Subcutaneous abdominal adipose tissue (tissue), 5 donors: ENCODE measurements around the gene GTF2H1.
A peak's percentile ranks its signal among the peaks of the same experiment; 100 is the strongest.

Source experiments
- H3K27ac ChIP-seq: one replicate; pipeline ENCODE4 v1.7.0; 2013; ENCODE audit warnings: low read depth, mild to moderate bottlenecking, inconsistent platforms, low read length, moderate library complexity
- H3K27me3 ChIP-seq, 5 donors: one replicate each; pipeline ENCODE4 v1.7.0; 2013; ENCODE audit warnings: low read length in 5 of 5, inconsistent platforms in 1 of 5; ENCODE audit not compliant: control insufficient read depth in 5 of 5, insufficient read depth in 4 of 5
- H3K36me3 ChIP-seq, 5 donors: one replicate each; pipeline ENCODE4 v1.7.0; 2013; ENCODE audit warnings: low read length in 5 of 5; ENCODE audit not compliant: control insufficient read depth in 5 of 5, insufficient read depth in 5 of 5
- H3K4me1 ChIP-seq, 5 donors: one replicate each; pipeline ENCODE4 v1.7.0; 2013; ENCODE audit warnings: low read length in 5 of 5, mild to moderate bottlenecking in 3 of 5, moderate library complexity in 1 of 5; ENCODE audit not compliant: control insufficient read depth in 5 of 5, insufficient read depth in 5 of 5
- H3K4me3 ChIP-seq, 5 donors: one replicate each; pipeline ENCODE4 v1.7.0; 2013; ENCODE audit warnings: low read length in 5 of 5, low read depth in 1 of 5
- H3K9ac ChIP-seq, 5 donors: one replicate each; pipeline ENCODE4 v1.7.0; 2013; ENCODE audit warnings: low read length in 5 of 5, mild to moderate bottlenecking in 4 of 5, moderate library complexity in 3 of 5
- H3K9me3 ChIP-seq, 5 donors: one replicate each; pipeline ENCODE4 v1.7.0; 2013; ENCODE audit warnings: low read length in 5 of 5; ENCODE audit not compliant: control insufficient read depth in 5 of 5
- donor health status: healthy.
- donor health status: healthy.
- donor health status: healthy.
- donor health status: healthy.
- donor health status: healthy.

Gene GTF2H1

DNA sequence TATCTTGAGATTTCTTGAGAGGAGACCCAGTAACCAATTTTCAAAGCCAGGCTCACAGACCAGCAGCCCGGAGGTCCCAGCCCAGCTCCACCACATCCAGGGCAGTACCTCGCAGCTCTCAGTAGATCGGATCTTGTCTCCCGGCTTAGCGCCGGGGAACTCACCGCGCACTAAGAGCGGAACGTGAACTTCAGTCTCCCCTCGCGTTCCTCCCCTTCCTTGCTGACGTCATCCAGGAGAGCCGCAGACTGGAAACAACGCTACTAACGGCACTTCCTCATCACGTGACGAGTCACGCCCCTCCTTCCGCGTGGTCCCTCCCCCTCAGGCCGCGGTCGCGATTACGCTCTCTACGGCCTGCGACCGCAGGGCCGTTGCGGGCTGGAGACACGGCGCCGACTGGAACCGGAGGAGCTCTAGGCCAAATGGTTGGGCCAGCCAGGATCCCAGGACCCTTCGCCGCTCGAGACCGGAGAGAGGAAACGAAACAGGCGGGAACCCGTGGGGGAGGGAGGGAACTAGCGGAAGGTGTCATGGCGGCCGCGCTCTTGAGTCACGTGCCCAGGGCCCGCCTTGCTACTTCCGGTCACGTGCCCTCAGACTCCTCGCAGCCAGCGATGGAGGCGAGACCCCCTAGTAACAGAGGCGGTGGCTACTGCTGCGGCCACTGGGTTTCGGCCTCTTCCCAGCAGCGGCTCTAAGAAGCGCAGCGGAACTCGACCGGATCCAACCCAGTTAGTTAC is at the start of gene GTF2H1, which contains the start of gene HPS5:
Gene GTF2H1 (plus strand): TSS at position 599 of the 743 bp plus-strand sequence. CDS start 10,508 bp downstream, outside the sequence.
Gene HPS5 (minus strand): TSS at position 172 of the 743 bp plus-strand sequence. CDS start 4,282 bp downstream, outside the sequence.
- peak within 1 kb of the TSS; percentile 74 to 94 (median 89) for H3K9ac ChIP-seq
- H3K36me3 ChIP-seq = peaks cover 0 to 12% (median 5%) of the 10 kb centered on the region in 5 donors
- peak within 1 kb of the TSS; percentile 78 to 96 (median 83) for H3K4me3 ChIP-seq
- H3K4me1 ChIP-seq = peaks cover 0 to 42% (median 37%) of the 10 kb centered on the region in 5 donors
- peak within 1 kb of the TSS; percentile 97 for H3K27ac ChIP-seq
- no peaks in the 10 kb centered on the region for H3K9me3 ChIP-seq
- H3K27me3 ChIP-seq = no peaks in the 10 kb centered on the region

DNA sequence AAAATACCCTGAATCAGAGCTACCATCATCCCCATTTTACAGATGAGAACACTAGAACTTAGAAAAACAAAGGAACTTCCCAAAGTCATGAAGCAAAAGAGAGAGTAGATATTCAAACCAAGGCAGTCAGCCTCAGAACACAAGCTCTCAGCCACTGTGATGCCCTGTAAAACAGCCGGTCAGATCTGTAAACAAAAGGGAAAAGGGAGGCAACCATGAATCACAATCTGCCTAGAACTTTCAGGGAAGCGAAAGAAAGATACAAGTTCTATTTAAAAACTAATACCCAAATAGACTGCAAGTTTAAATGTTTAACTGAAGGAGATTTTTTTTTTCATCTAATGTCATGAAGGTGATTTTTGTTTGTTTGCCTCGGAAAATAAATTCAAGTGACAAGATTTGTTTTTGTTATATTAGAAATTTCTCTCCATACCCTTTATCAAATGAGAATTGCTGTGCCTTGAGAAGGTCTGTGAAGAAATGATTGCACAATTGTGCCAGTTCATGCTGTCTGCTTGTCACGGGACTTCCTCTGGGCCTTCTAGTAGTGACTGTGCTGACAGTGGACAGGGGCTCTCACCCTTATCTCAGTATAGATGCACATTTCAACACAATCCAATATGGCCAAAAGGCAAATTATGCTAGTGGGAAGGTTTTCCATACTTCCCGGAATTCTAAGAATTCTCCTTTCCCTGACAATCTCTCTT is 44.6 kb upstream of the GTF2H1 start:
- H3K4me1 ChIP-seq = peaks cover 0 to 4% (median 0%) of the 10 kb centered on the region in 5 donors
- H3K36me3 ChIP-seq = peaks cover 13 to 31% (median 16%) of the 10 kb centered on the region in 5 donors
- H3K4me3 ChIP-seq = no peak overlapping the region
- no peaks in the 10 kb centered on the region for H3K9me3 ChIP-seq
- H3K27me3 ChIP-seq = no peaks in the 10 kb centered on the region
- H3K9ac ChIP-seq = no peak overlapping the region
- no peak overlapping the region for H3K27ac ChIP-seq

DNA sequence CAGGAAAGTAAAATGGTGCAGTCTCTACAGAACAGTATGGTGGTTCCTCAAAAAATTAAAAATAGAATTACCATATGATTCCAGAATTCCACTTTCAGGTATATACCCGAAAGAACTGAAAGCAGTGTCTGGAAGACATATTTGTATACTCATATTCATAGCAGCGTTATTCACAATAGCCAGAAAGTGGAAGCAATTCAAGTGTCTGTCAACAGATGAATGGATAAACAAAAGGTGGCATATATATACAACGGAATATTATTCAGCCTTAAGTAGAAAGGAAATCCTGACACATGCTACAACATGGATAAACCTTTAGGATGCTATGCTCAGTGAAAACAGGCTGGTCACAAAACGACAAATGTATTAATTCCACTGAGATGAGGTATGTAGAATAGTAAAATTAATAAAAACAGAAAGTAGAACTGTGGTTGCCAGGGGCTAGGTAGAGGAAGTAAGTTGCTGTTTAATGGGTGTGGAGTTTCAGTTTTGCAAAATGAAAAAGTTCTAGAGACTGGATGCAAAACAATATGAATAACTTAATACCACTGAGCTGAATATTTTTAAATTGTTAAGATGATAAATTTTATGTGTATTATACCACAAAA is 41.8 kb upstream of the GTF2H1 start:
- Histone ChIP-seq H3K4me3 (no peak overlapping the region), H3K4me1 (peaks cover 0 to 4% (median 0%) of the 10 kb centered on the region in 5 donors), H3K36me3 (peaks cover 29 to 47% (median 32%) of the 10 kb centered on the region in 5 donors), H3K27me3 (no peaks in the 10 kb centered on the region), H3K9me3 (no peaks in the 10 kb centered on the region), H3K9ac (no peak overlapping the region), H3K27ac (no peak overlapping the region)

DNA sequence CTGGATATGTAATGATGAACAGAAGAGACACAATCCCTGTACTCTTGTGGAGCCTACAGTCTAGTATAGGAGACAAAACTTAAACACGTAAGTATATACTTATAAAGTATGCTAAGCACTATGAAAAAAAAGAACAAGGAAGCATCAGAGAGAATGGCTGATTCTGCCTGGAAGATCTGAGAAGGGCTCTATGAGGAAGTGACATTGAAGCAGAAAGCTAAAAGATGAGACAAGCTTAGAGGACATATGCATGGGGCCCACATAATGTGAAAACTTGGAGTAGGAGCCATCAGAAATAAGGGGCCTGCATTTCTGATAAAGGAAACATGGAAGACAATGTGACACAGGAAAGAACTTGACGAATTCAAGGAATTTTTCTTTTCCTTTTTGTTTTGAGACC is 39.7 kb upstream of the GTF2H1 start:
- Histone ChIP-seq H3K4me1 (peaks cover 0 to 2% (median 0%) of the 10 kb centered on the region in 5 donors), H3K27me3 (no peaks in the 10 kb centered on the region), H3K27ac (no peak overlapping the region), H3K9me3 (no peaks in the 10 kb centered on the region), H3K36me3 (peaks cover 42 to 67% (median 49%) of the 10 kb centered on the region in 5 donors), H3K9ac (no peak overlapping the region), H3K4me3 (no peak overlapping the region)

DNA sequence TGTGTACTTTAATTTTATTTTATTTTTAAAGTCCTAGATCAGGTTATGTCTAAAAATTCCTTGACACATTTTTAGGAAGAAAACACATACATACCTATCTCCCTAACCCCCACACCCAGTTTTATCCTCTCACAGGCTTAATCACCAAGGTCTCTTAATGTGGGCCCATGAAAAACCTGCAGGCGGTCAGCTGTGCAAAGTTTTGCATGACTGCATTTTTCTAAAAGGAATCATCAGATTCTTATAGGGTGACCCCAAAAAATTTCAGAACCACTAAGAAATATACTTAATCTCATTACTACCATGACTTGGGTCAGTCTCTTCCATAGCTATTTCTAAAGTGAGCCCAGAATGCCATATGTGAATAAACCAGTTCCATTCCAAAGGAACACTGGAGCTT is 36.5 kb upstream of the GTF2H1 start:
- no peak overlapping the region for H3K4me3 ChIP-seq
- H3K36me3 ChIP-seq = peaks cover 47 to 79% (median 62%) of the 10 kb centered on the region in 5 donors
- no peaks in the 10 kb centered on the region for H3K4me1 ChIP-seq
- H3K9me3 ChIP-seq = no peaks in the 10 kb centered on the region
- H3K27me3 ChIP-seq = no peaks in the 10 kb centered on the region
- no peak overlapping the region for H3K27ac ChIP-seq
- H3K9ac ChIP-seq = no peak overlapping the region

DNA sequence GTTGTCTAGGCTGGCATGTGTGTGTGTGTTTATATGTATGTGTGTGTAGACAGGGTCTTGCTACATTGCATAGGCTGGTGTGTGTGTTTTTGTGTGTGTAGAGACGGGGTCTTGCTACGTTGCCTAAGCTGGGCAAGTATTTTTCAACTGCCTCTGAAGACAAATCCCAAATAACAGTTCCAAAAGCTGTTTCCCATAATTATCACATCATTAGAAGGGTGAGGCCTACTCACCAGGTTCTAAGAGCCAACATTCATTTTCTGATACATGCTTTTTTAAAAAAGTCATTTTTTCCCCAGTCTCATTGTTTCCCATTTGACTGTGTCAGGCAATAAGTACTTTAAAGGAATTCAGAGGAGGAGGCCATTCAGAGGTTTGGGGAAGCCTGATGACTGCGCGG is 33.5 kb upstream of the GTF2H1 start:
- Histone ChIP-seq H3K9ac (no peak overlapping the region), H3K9me3 (no peaks in the 10 kb centered on the region), H3K27ac (no peak overlapping the region), H3K27me3 (no peaks in the 10 kb centered on the region), H3K4me1 (no peaks in the 10 kb centered on the region), H3K36me3 (peaks cover 47 to 88% (median 66%) of the 10 kb centered on the region in 5 donors), H3K4me3 (no peak overlapping the region)

DNA sequence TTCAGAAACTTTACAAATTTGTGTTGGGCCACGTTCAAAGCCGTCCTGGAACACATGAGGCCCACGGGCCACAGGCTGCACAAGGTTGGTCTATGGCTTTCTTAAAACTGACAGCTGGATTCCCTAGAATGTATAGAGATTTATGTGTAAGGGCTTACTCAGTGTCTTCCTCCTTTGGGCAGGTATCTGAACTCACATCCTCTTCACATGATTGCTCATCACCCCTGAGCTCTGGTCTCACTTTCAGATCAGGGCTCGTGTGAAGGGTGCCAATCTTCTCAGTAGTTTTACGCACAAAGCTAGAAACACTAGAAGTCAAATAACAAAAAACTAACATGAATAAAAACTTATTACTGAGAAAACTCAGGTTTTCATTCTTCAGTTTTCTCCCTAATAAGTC is 27.5 kb upstream of the GTF2H1 start:
- no peak overlapping the region for H3K4me3 ChIP-seq
- no peaks in the 10 kb centered on the region for H3K4me1 ChIP-seq
- no peaks in the 10 kb centered on the region for H3K27me3 ChIP-seq
- H3K9me3 ChIP-seq = no peaks in the 10 kb centered on the region
- H3K27ac ChIP-seq = no peak overlapping the region
- H3K9ac ChIP-seq = no peak overlapping the region
- peaks cover 58 to 87% (median 73%) of the 10 kb centered on the region in 5 donors for H3K36me3 ChIP-seq

DNA sequence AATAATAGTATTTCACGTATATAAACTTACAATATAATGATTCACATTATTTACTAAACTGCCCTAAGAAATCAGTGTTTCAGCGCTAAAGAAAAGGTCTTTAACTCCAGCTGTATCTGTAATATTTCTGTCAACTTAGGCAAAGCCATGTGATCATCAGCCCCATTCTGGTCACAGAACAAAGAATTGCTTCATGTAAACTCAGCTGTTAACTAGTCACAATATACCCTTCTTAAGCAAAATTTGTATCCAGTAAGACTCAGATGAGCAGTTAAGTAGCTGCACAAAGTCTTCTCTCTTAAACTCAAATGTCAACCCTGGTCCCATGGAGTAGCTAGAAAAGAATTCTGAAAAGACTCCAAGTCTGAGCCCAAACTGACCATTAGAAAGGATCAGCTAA is 27.1 kb upstream of the GTF2H1 start:
- Histone ChIP-seq H3K36me3 (peaks cover 56 to 89% (median 73%) of the 10 kb centered on the region in 5 donors), H3K9me3 (no peaks in the 10 kb centered on the region), H3K27me3 (no peaks in the 10 kb centered on the region), H3K9ac (no peak overlapping the region), H3K4me1 (no peaks in the 10 kb centered on the region), H3K4me3 (no peak overlapping the region), H3K27ac (no peak overlapping the region)

DNA sequence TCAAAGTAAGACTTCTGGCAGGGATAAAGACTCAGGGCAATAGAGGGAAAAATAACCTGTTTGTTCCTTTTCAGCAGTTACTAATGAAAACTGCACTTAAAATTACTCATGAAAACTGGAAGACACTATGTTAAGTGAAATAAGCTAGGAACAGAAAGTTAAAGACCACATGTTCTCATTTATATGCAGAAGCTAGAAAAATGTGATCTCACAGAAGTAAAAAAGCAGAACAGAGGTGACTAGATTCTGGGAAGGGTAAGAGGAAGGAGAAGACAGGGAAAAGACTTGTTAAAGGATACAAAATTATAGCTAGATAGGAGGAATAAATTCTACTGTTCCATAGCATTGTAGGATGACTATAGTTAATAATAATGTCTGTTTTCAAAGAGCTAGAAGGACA is 22.6 kb upstream of the GTF2H1 start:
- H3K9ac ChIP-seq = no peak overlapping the region
- no peaks in the 10 kb centered on the region for H3K27me3 ChIP-seq
- no peak overlapping the region for H3K27ac ChIP-seq
- no peak overlapping the region for H3K4me3 ChIP-seq
- H3K4me1 ChIP-seq = peaks cover 0 to 5% (median 0%) of the 10 kb centered on the region in 5 donors
- H3K36me3 ChIP-seq = peaks cover 42 to 79% (median 56%) of the 10 kb centered on the region in 5 donors
- H3K9me3 ChIP-seq = no peaks in the 10 kb centered on the region

DNA sequence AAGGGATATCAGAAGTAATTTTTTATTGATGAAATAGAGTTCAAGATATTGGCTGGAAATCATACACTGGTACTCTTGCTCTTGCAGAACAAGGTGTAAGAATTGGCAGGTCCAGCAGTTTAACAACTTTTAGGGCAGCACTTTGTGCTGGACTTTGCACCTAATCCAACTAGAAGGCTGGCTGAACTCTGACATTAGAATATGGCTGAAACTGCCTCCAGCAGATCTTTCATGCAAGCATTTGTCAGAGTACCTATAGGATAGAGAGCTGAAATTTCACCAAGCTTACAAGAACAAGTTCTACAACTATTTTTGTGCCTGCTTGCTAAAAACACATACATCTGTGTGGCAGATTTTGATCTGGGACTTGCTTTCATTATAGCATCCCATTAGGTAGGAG is 17.6 kb upstream of the GTF2H1 start:
- Histone ChIP-seq H3K4me1 (peaks cover 0 to 5% (median 0%) of the 10 kb centered on the region in 5 donors), H3K27me3 (no peaks in the 10 kb centered on the region), H3K9me3 (no peaks in the 10 kb centered on the region), H3K9ac (no peak overlapping the region), H3K4me3 (no peak overlapping the region), H3K27ac (no peak overlapping the region), H3K36me3 (peaks cover 31 to 75% (median 42%) of the 10 kb centered on the region in 5 donors)
